ENCODE measurements around the gene RPL12. TPM values are rescaled to one million over a fixed set of nuclear protein-coding genes. Genes with fewer than 3 reads are reported as not detected.

Gene RPL12
- total RNA-seq, 1 experiment from 2014 or later, result 2,339 TPM

DNA sequence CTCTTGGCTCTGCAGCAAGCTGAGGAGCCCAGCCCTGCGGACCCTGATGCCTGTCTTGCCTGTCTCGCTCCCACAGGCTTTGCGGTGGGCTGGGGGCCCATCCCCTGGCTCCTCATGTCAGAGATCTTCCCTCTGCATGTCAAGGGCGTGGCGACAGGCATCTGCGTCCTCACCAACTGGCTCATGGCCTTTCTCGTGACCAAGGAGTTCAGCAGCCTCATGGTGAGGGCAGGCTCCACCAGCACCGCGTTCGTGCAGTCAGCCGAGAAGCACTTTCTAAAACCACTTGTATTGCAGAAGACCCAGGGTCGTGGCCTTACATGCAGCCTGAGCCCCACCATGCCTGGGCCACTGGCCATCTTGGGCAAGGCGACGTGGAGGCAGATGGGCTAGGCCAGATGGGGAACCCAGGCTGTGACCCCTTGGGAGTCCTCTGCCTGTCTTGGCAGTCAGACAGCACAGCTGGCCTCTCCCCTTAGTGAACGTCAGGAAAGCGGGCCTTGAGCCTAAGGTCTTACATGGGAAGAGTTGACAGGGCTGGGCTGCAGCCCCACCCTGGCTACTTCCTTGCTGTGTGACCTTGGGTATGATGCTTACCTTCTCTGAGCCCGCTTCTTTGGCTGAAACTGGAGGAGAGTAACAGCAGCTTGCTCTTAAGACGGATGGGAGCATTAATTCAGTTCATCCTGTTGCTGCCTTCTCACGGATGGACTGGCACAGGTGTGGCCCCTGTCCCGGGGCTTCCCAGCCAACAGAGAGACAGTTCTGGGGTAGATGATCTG is 45.7 kb downstream of the RPL12 start:
- DNase-seq (ENCODE audit: low read depth), result no peak

DNA sequence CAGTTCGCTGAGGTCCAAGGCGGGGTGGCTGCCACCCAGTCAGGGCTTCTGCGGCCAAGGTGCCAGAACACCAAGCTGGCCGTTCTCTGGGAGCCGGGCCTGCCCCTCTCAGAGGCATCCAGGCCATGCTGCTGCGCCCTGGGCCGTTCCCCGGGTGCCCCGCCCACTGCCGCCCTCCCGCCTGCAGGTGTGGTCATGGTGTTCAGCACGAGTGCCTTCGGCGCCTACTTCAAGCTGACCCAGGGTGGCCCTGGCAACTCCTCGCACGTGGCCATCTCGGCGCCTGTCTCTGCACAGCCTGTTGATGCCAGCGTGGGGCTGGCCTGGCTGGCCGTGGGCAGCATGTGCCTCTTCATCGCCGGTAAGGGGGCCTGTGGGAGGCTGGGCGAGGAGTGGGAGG is 46.6 kb downstream of the RPL12 start:
- DNase-seq (ENCODE audit: low read depth), result no peak

DNA sequence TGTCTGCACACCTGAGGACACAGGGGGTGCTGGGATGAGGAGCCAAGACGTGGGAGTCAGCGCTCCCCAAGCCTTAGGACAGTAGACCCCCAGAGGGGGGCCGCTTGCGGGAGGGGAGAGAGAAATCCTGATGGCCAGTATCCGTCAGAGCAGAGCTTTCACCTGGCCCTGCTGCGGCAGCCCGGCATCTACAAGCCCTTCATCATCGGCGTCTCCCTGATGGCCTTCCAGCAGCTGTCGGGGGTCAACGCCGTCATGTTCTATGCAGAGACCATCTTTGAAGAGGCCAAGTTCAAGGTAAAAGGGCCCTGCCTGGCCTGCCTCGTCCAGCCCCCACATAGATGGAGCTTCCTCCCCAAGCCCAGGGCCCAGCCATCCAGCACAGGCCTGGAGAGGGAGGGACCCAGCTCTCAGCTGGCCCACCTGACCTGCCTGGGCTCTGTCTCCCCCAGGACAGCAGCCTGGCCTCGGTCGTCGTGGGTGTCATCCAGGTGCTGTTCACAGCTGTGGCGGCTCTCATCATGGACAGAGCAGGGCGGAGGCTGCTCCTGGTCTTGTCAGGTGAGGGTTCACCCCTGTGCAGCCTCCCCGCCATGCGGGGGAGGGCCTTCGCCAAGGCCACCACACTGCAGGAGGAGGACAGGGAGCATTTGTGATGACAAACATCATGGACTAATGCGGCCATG is 47.6 kb downstream of the RPL12 start:
- DNase-seq (ENCODE audit: low read depth), result no peak

DNA sequence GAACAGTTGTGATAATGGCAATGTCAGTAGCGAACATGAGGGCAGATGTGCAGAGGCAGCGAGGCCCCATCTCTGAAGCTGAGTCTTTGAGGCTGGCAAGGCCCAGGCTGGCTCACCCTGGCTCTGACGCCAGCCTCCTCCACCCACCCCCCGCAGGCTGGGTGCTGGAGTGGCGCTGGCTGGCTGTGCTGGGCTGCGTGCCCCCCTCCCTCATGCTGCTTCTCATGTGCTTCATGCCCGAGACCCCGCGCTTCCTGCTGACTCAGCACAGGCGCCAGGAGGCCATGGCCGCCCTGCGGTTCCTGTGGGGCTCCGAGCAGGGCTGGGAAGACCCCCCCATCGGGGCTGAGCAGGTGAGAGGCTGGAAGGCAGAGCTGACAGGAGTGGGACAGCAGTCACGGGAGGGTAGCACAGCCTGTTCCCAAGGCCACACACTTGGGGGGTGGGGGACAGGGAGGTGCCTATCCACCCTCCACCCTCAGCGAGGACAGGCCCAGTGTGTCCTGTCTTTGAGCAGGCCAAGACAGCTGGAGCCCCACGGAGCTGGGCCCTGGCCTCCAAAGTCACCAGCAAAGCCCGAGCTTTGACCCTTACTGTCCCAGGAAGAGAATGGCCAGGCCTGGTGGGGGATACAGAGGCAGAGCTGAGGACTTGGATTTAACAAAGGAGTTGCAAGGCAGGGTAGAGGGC is 48.7 kb downstream of the RPL12 start:
- DNase-seq (ENCODE audit: low read depth), result no peak

DNA sequence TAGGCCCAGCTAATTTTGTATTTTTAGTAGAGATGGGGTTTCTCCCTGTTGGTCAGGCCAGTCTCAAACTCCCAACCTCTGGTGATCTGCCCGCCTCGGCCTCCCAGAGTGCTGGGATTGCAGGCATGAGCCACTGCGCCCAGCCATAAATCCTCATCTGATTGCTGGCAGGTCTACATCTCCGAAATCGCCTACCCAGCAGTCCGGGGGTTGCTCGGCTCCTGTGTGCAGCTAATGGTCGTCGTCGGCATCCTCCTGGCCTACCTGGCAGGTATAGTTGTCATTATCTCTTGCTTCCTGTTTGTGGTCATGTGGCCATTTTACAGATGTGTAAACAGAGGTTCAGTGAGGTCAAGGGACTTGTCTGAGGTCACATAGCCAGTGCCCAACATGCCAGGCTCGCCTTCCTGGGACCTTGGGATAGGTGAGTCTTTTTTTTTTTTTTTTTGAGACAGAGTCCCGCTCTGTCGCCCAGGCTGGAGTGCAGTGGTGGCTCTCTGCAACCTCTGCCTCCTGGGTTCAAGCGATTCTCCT is 51.4 kb downstream of the RPL12 start:
- DNase-seq (ENCODE audit: low read depth), result no peak

DNA sequence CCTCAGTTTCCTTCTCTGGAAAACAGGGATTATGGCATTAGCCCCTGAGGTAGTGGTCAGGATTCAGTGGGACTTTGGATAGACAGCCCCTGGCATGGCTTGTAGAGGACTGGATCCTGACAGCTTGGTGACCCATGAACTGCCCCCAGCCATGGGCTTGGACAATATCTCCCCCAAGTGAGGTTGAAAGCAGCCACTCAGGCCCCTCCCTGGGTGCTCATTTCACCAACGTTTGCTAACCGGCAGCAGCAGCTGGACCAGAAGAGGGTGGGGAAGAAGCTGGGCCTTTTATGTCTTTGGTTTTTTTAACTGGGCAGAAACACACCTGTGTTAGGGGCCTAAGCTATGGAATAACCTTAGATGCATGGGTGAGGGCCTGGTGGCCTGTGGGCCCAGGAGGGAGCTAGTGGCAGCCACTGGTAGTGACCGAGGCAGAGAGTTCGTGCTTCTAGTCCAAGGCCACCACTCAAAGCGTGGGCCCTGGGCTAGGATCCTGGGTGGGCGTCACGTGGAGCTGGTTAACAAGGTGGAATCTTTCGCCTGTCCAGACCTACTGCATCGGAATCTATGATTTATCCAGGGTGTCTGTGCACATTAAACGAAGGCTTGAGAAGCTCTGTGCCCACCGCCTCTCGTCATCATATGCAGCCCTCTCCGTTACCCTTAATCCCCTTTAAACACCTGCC is 52.3 kb downstream of the RPL12 start:
- DNase-seq (ENCODE audit: low read depth), result no peak

DNA sequence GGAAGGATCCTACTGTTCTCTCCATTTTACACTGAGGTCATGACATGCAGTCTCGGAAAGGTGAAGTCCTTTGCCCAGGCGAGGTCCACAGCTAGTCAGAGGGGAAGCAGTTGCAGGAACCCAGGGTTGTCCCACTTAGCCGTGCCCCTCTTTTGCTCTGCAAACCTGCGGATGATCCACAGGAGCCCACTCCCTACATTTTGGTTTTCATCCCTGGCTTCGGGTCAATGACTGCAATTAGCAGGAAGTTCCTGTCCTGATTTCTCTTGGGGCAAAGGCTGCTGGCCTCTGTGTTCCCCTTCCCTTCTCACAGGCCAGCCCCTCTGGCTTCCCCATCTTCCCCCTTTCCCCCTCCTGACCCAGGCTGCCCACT is 52.9 kb downstream of the RPL12 start:
- no peak for DNase-seq (ENCODE audit: low read depth)

Other genes with a start within 250 kb of the RPL12 start
- gene GARNL3, start 186.6 kb downstream of the RPL12 start, total RNA-seq (2014; rRNA removed), result 1.2 and 1.3 TPM in 2 replicates
- 10.5 and 13.9 TPM in 2 replicates for gene SLC2A8, start 54.2 kb downstream of the RPL12 start, total RNA-seq (2014; rRNA removed)
- gene ZNF79, start 27.0 kb downstream of the RPL12 start, total RNA-seq (2014; rRNA removed), result 8.4 and 9.6 TPM in 2 replicates
- 7.4 and 7.9 TPM in 2 replicates for gene LRSAM1, start 104 bp upstream of the RPL12 start, total RNA-seq (2014; rRNA removed)
- gene STXBP1, start 160.9 kb upstream of the RPL12 start, total RNA-seq (2014; rRNA removed), result 40.4 and 98.0 TPM in 2 replicates

All from LHCN-M2 (cell line).